Mammary epithelial cell (primary cell): ENCODE results near the gene COQ8B.

ENCODE experiments used
- CTCF ChIP-seq, 2 donors: IDR thresholded peaks in 1 of 2; conservative IDR thresholded peaks in 1 of 2; 2 replicates each; pipeline ENCODE4 v1.5.1; 2011 to 2012; ENCODE audit warnings: inconsistent platforms in 2 of 2, low read length in 2 of 2, mild to moderate bottlenecking in 2 of 2, control low read depth in 1 of 2, low read depth in 1 of 2; ENCODE audit not compliant: insufficient read depth in 1 of 2; ENCODE audit errors: extremely low read depth in 1 of 2
- EZH2 ChIP-seq: IDR thresholded peaks from 2 replicates; pipeline ENCODE4 v1.6.1; 2012; ENCODE audit warnings: low read length, inconsistent platforms, borderline replicate concordance

DNA sequence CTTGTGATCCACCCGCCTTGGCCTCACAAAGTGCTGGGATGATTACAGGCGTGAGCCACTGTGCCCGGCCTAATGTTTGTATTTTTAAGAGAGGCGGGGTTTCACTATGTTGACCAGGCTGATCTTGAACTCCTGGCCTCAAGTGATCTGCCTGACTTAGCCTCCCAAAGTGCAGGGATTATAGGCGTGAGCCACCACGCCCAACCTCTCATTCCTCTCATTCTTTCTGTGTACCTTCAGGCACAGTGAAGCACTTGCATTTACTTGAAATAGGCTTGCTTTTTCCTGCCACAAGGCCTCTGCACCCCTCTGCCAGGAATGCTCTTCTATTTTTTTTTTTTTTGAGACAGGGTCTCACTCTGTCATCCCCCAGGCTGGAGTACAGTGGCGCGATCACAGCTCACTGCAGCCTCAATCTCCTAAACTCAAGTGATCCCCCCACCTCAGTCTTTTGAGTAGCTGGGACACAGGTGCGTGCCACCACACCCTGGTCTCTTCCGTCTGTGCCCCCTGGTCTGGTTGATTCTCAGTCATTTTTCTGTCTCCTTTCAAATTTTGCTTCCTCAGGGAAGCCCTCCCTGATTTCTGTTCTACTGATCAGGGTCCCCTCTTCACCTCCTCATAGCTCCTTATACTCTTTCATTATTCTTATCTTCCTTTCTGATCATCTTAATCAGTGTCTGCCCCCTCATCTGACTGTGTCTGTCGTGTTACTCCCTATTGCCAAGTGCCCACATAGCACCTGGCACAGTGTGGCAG lies 18.5 kb upstream of the COQ8B start:
- TF ChIP-seq CTCF (conservative IDR thresholded peaks at IDR 0.05 in 1 of 2, IDR thresholded peaks at IDR 0.05 in 1 of 2; ENCODE audit: extremely low read depth in 1 of 2, insufficient read depth in 1 of 2, low read depth in 1 of 2, low read length in 2 of 2) = no peak
- TF ChIP-seq EZH2 = no peak
